Measurements from ENCODE around the gene PINK1. TPM values are rescaled to one million over a fixed set of nuclear protein-coding genes. Genes with fewer than 3 reads are reported as not detected.
A peak's percentile ranks its signal among the peaks of the same experiment; 100 is the strongest.

PINK1 gene
- total RNA-seq, 1 donor = 79.3 TPM

DNA sequence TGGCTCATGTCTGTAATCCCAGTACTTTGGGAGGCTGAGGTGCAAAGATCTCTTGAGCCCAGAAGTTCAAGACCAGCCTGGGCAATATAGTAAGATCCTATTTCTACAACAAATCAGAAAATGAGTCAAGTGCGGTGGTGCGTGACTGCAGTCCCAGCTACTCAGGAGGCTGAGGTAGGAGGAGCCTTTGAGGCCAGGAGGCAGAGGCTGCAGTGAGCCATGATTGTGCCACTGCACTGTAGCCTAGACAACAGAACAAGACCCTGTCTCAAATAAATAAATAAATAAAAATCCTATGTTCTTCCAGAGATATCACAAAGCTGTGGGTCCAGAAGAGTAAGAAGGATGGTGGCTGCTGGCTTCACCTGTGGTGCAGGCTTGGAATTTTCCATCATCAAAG, 22.3 kb upstream of the PINK1 start:
- no peak for TF ChIP-seq CTCF (IDR thresholded peaks at IDR 0.05; ENCODE audit: extremely low read depth, low read depth, low read length)
- H3K36me3 ChIP-seq (ENCODE audit: insufficient read depth, low read length) = no peaks in the 10 kb centered on the region
- H3K4me3 ChIP-seq (ENCODE audit: insufficient read depth, low read length) = no peak overlapping the region

DNA sequence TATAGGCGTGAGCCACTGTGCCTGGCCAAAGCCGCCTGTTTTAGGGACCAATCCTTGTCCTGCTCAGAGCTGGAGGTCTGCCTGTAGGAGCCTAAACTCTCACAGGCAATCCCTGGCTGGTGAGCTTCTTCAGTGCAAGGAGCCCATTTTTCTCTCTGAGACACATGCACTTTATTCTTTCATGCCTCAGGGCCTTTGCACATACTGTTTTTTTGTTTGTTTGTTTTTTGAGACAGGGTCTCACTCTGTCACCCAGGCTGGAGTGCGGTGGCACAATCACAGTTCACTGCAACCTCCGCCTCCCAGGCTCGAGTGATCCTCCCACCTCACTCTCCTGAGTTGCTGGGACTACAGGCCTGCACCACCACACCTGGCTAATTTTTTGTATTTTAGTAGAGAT, 21.6 kb upstream of the PINK1 start:
- Histone ChIP-seq H4K20me1 (ENCODE audit: insufficient read depth, low read length) (no peaks in the 10 kb centered on the region), H2AFZ (ENCODE audit: low read length) (no peak overlapping the region), H3K79me2 (ENCODE audit: insufficient read depth, low read length) (no peaks in the 10 kb centered on the region), H3K27ac (ENCODE audit: low read depth, low read length) (no peak overlapping the region), H3K27me3 (ENCODE audit: insufficient read depth, low read length) (no peaks in the 10 kb centered on the region), H3K4me3 (ENCODE audit: insufficient read depth, low read length) (no peak overlapping the region), H3K4me2 (ENCODE audit: insufficient read depth, low read length) (no peak overlapping the region), H3K4me1 (ENCODE audit: insufficient read depth, low read length) (peaks cover 24% of the 10 kb centered on the region), H3K9me3 (ENCODE audit: low read depth, low read length) (no peaks in the 10 kb centered on the region), H3K36me3 (ENCODE audit: insufficient read depth, low read length) (no peaks in the 10 kb centered on the region)
- no peak for TF ChIP-seq CTCF (IDR thresholded peaks at IDR 0.05; ENCODE audit: extremely low read depth, low read depth, low read length)
- DNase-seq (ENCODE audit: insufficient read length, low spot score, missing footprints) = no peak

More for the DNA sequence above, 22.3 kb upstream of the PINK1 start:
- DNase-seq (ENCODE audit: insufficient read length, low spot score, missing footprints) = no peak
- H3K9me3 ChIP-seq (ENCODE audit: low read depth, low read length) = no peaks in the 10 kb centered on the region
- no peak overlapping the region for H3K27ac ChIP-seq (ENCODE audit: low read depth, low read length)
- no peaks in the 10 kb centered on the region for H4K20me1 ChIP-seq (ENCODE audit: insufficient read depth, low read length)
- peaks cover 17% of the 10 kb centered on the region for H3K4me1 ChIP-seq (ENCODE audit: insufficient read depth, low read length)
- H3K4me2 ChIP-seq (ENCODE audit: insufficient read depth, low read length) = no peak overlapping the region
- no peak overlapping the region for H2AFZ ChIP-seq (ENCODE audit: low read length)
- no peaks in the 10 kb centered on the region for H3K79me2 ChIP-seq (ENCODE audit: insufficient read depth, low read length)
- no peaks in the 10 kb centered on the region for H3K27me3 ChIP-seq (ENCODE audit: insufficient read depth, low read length)

GRCh38 chr1:20612221-20612746, 21.0 kb upstream of the PINK1 start:
- Histone ChIP-seq H3K27me3 (ENCODE audit: insufficient read depth, low read length) (no peaks in the 10 kb centered on the region), H3K27ac (ENCODE audit: low read depth, low read length) (no peak overlapping the region), H3K9me3 (ENCODE audit: low read depth, low read length) (no peaks in the 10 kb centered on the region), H3K4me2 (ENCODE audit: insufficient read depth, low read length) (no peak overlapping the region), H3K4me3 (ENCODE audit: insufficient read depth, low read length) (no peak overlapping the region), H3K4me1 (ENCODE audit: insufficient read depth, low read length) (peaks cover 24% of the 10 kb centered on the region), H3K36me3 (ENCODE audit: insufficient read depth, low read length) (no peaks in the 10 kb centered on the region), H2AFZ (ENCODE audit: low read length) (no peak overlapping the region), H4K20me1 (ENCODE audit: insufficient read depth, low read length) (no peaks in the 10 kb centered on the region), H3K79me2 (ENCODE audit: insufficient read depth, low read length) (no peaks in the 10 kb centered on the region)
- TF ChIP-seq CTCF (IDR thresholded peaks at IDR 0.05; ENCODE audit: extremely low read depth, low read depth, low read length) = no peak
- no peak for DNase-seq (ENCODE audit: insufficient read length, low spot score, missing footprints)

DNA sequence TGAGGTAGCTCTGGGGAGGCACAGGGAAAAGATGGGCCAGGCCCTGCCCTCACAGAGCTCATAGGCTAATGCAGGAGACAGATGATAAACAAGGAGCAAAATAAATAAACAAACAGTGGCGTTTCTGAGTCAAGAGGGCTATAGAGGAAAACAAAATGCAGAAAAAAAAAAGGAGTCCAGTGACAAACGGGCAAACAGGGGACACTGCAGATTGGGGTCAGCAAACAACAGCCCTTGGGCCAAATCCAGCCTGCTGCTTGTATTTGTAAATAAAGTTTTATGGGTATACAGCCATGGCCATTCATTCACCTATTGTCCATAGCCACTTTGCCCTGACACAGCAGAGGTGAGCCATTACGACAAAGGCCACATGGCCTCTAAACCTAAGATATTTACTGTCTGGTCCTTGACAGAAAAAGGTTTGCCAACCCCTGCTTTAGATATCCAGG, 19.1 kb upstream of the PINK1 start:
- Histone ChIP-seq H3K27me3 (ENCODE audit: insufficient read depth, low read length) (no peaks in the 10 kb centered on the region), H3K4me3 (ENCODE audit: insufficient read depth, low read length) (no peak overlapping the region), H3K4me1 (ENCODE audit: insufficient read depth, low read length) (peaks cover 24% of the 10 kb centered on the region), H3K79me2 (ENCODE audit: insufficient read depth, low read length) (no peaks in the 10 kb centered on the region), H3K4me2 (ENCODE audit: insufficient read depth, low read length) (peak overlapping the region; percentile 36), H3K9me3 (ENCODE audit: low read depth, low read length) (no peaks in the 10 kb centered on the region), H3K36me3 (ENCODE audit: insufficient read depth, low read length) (no peaks in the 10 kb centered on the region), H4K20me1 (ENCODE audit: insufficient read depth, low read length) (no peaks in the 10 kb centered on the region), H3K27ac (ENCODE audit: low read depth, low read length) (peak overlapping the region; percentile 93), H2AFZ (ENCODE audit: low read length) (no peak overlapping the region)
- peak; percentile 14 for DNase-seq (ENCODE audit: insufficient read length, low spot score, missing footprints)
- no peak for TF ChIP-seq CTCF (IDR thresholded peaks at IDR 0.05; ENCODE audit: extremely low read depth, low read depth, low read length)

Data from osteoblast (primary cell).